Measurements from ENCODE around the gene KDM7A.

Gene KDM7A

GRCh38 chr7:140134039-140134438 lies 42.7 kb downstream of the KDM7A start:
- Histone ChIP-seq H3K4me3 (ENCODE audit: low read depth, low read length) (no peak overlapping the region), H3K36me3 (ENCODE audit: control insufficient read depth in 2 of 2, insufficient read depth in 1 of 2, low read length in 2 of 2) (peaks cover 0 to 12% of the 10 kb centered on the region in 2 experiments; a peak in 1 of 3 replicates), H3K9me3 (ENCODE audit: control insufficient read depth, insufficient read depth, low read depth, low read length) (no peaks in the 10 kb centered on the region), H3K4me1 (ENCODE audit: control insufficient read depth, insufficient read depth, low read length) (no peaks in the 10 kb centered on the region), H3K27ac (ENCODE audit: extremely low read depth, low read depth, low read length) (no peak overlapping the region)
- ChIA-PET POLR2A (no interaction called here), CTCF (interaction anchor here (0.6 kb wide), 1 partner anchor 34 kb away, joined by 3 read pairs; no protein-coding TSS in a partner anchor)
- no peak for TF ChIP-seq ZNF146 (tag by site-specific recombination; IDR thresholded peaks at IDR 0.05)
- no peak for TF ChIP-seq ZNF629 (tag by site-specific recombination; IDR thresholded peaks at IDR 0.05)
- no peak for TF ChIP-seq ZNF792 (tag by site-specific recombination; IDR thresholded peaks at IDR 0.05)
- TF ChIP-seq ZFHX2 (tag by site-specific recombination; conservative IDR thresholded peaks at IDR 0.05): no peak
- no peak for TF ChIP-seq ZNF514 (tag by site-specific recombination; IDR thresholded peaks at IDR 0.05)
- TF ChIP-seq ZSCAN30 (tag by site-specific recombination; IDR thresholded peaks at IDR 0.05): no peak
- TF ChIP-seq PRDM1 (tag by site-specific recombination; IDR thresholded peaks at IDR 0.05): no peak

- peaks cover 0 to 11% of the 10 kb centered on the region in 2 experiments; a peak in 1 of 3 replicates for H3K36me3 ChIP-seq (ENCODE audit: control insufficient read depth in 2 of 2, insufficient read depth in 1 of 2, low read length in 2 of 2)
- ChIA-PET CTCF (interaction anchor here (0.6 kb wide), 1 partner anchor 77 kb away, joined by 3 read pairs; no protein-coding TSS in a partner anchor), POLR2A (no interaction called here)
Observed at GRCh38 chr7:140127360-140128127, 49.2 kb downstream of the KDM7A start.

GRCh38 chr7:140126435-140127034 lies 50.2 kb downstream of the KDM7A start:
- H3K4me1 ChIP-seq (ENCODE audit: control insufficient read depth, insufficient read depth, low read length): no peaks in the 10 kb centered on the region
- CTCF ChIA-PET: interaction anchor here (0.7 kb wide), 1 partner anchor 21 kb away, joined by 4 read pairs; no protein-coding TSS in a partner anchor
- no peaks in the 10 kb centered on the region for H3K9me3 ChIP-seq (ENCODE audit: control insufficient read depth, insufficient read depth, low read depth, low read length)
- no peak overlapping the region for H3K27ac ChIP-seq (ENCODE audit: extremely low read depth, low read depth, low read length)
- no peak overlapping the region for H3K4me3 ChIP-seq (ENCODE audit: low read depth, low read length)
- POLR2A ChIA-PET: no interaction called here
- peaks cover 0 to 11% of the 10 kb centered on the region in 2 experiments; a peak in 1 of 3 replicates for H3K36me3 ChIP-seq (ENCODE audit: control insufficient read depth in 2 of 2, insufficient read depth in 1 of 2, low read length in 2 of 2)
- TF ChIP-seq ZNF24 (tag by site-specific recombination; IDR thresholded peaks at IDR 0.05) (no peak), ZNF610 (tag by site-specific recombination; IDR thresholded peaks at IDR 0.05; ENCODE audit: borderline replicate concordance) (no peak), ZNF174 (tag by site-specific recombination; IDR thresholded peaks at IDR 0.05) (no peak), ZNF266 (tag by site-specific recombination; IDR thresholded peaks at IDR 0.05; ENCODE audit: low read depth) (no peak), ZNF707 (tag by site-specific recombination; IDR thresholded peaks at IDR 0.05) (no peak), ZNF302 (tag by site-specific recombination; IDR thresholded peaks at IDR 0.05; ENCODE audit: low read depth) (no peak), KLF10 (tag by site-specific recombination; IDR thresholded peaks at IDR 0.05) (no peak)

More at GRCh38 chr7:140127360-140128127, 49.2 kb downstream of the KDM7A start:
- no peaks in the 10 kb centered on the region for H3K9me3 ChIP-seq (ENCODE audit: control insufficient read depth, insufficient read depth, low read depth, low read length)
- H3K4me3 ChIP-seq (ENCODE audit: low read depth, low read length): no peak overlapping the region
- H3K4me1 ChIP-seq (ENCODE audit: control insufficient read depth, insufficient read depth, low read length): no peaks in the 10 kb centered on the region
- H3K27ac ChIP-seq (ENCODE audit: extremely low read depth, low read depth, low read length): no peak overlapping the region
- TF ChIP-seq ZNF2 (tag by site-specific recombination; IDR thresholded peaks at IDR 0.05) (no peak), ZNF174 (tag by site-specific recombination; IDR thresholded peaks at IDR 0.05) (no peak), MZF1 (tag by site-specific recombination; IDR thresholded peaks at IDR 0.05; ENCODE audit: borderline replicate concordance) (no peak), ZNF785 (tag by site-specific recombination; IDR thresholded peaks at IDR 0.05) (no peak), ZNF37A (tag by site-specific recombination; IDR thresholded peaks at IDR 0.05) (no peak), ZNF48 (tag by site-specific recombination; IDR thresholded peaks at IDR 0.05) (no peak), ZSCAN4 (tag by site-specific recombination; IDR thresholded peaks at IDR 0.05) (no peak)

Measured in HEK293 (cell line).